ENCODE results near the gene RPL13. TPM values are rescaled to one million over a fixed set of nuclear protein-coding genes. Genes with fewer than 3 reads are reported as not detected.

The RPL13 gene
- total RNA-seq, 1 experiment from 2014 or later = 2,157 TPM

DNA sequence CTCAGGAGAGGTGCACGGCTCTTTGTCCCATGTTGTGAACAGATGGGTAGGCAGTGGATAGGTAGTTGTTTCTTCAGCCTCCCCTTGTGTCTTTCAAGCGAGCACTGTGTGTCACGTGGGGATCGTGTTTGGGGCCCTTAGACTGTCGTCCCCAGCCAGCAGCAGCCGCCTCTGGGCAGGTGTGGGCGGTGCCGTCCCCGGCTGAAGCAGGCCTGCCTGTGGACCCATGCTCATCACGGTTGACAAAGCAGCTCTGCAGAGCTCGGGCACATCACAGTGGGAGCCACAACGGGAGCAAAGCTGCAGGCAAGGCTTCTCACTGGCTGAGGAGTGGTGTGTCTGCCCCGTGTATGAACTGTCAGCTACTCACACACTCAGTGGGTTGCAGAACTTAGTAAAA lies 4.7 kb upstream of the RPL13 start:
- Histone ChIP-seq H3K27me3 (ENCODE audit: insufficient read depth, low read length) (no peaks in the 10 kb centered on the region), H3K79me2 (ENCODE audit: insufficient read depth, low read length) (no peaks in the 10 kb centered on the region; the same call in 1 of the 2 replicates), H3K79me1 (ENCODE audit: insufficient read depth, low read depth, low read length, poor library complexity, severe bottlenecking) (no peaks in the 10 kb centered on the region), H3K4me2 (ENCODE audit: insufficient read depth, insufficient read length, low read length) (no peak overlapping the region), H2BK12ac (ENCODE audit: insufficient read length, low read depth, low read length) (no peak overlapping the region), H2BK5ac (ENCODE audit: insufficient read length, low read length) (no peak overlapping the region), H2BK20ac (ENCODE audit: low read depth, low read length, poor library complexity, severe bottlenecking) (no peak overlapping the region), H4K8ac (replicated peaks; ENCODE audit: insufficient read length, low read depth, low read length) (no peak overlapping the region), H3T11ph (ENCODE audit: low read length) (no peak overlapping the region), H2BK120ac (ENCODE audit: low read depth, low read length, poor library complexity, severe bottlenecking) (no peak overlapping the region), H3K56ac (ENCODE audit: insufficient read length, low read depth, low read length) (no peak overlapping the region), H3K18ac (ENCODE audit: insufficient read length, low read depth, low read length) (no peak overlapping the region), H3K23me2 (ENCODE audit: insufficient read length, low read depth, low read length, poor library complexity, severe bottlenecking) (no peaks in the 10 kb centered on the region), H3K27ac (ENCODE audit: insufficient read length, low read depth, low read length) (no peak overlapping the region), H4K91ac (ENCODE audit: insufficient read length, low read depth, low read length) (no peak overlapping the region), H3K14ac (ENCODE audit: insufficient read depth, low read length) (no peak overlapping the region), H2BK15ac (ENCODE audit: low read depth, low read length) (no peak overlapping the region), H4K20me1 (ENCODE audit: control insufficient read depth, insufficient read depth, insufficient read length) (no peaks in the 10 kb centered on the region), H3K4me1 (ENCODE audit: insufficient read depth, low read length) (no peaks in the 10 kb centered on the region), H4K5ac (ENCODE audit: insufficient read length, low read depth, low read length) (no peak overlapping the region), H2AFZ (ENCODE audit: low read length) (no peak overlapping the region), H3K23ac (ENCODE audit: insufficient read length, low read depth, low read length) (no peak overlapping the region), H3K9ac (ENCODE audit: extremely low read depth, insufficient read length, low read length) (no peak overlapping the region), H2AK5ac (ENCODE audit: insufficient read length, low read length) (no peak overlapping the region), H3K4ac (ENCODE audit: low read depth, low read length) (no peak overlapping the region), H3K9me3 (ENCODE audit: control insufficient read depth, low read depth, low read length) (no peaks in the 10 kb centered on the region)
- no peak for DNase-seq
- H3K9me3 Mint-ChIP-seq = no peaks in the 10 kb centered on the region; a peak in 1 of 5 replicates
- H3K27me3 Mint-ChIP-seq (ENCODE audit: low read depth) = no peaks in the 10 kb centered on the region
- H3K27ac Mint-ChIP-seq = peak overlapping the region in 1 of 3 experiments; percentile 20; a peak in 1 of 7 replicates
- TF ChIP-seq CTCF (conservative IDR thresholded peaks at IDR 0.05) = no peak
- no peak overlapping the region for H3K4me3 Mint-ChIP-seq
- no CpG with 5 or more reads among the region's 13 CpGs for WGBS (ENCODE audit: extremely low coverage, insufficient read length, low lambda C conversion rate)
- peaks cover 3 to 5% of the 10 kb centered on the region in 2 experiments for H3K4me1 Mint-ChIP-seq
- peaks cover 11 to 60% (median 56%) of the 10 kb centered on the region in 3 experiments for H3K36me3 Mint-ChIP-seq (ENCODE audit: insufficient read depth in 1 of 3, low read depth in 3 of 3)
